Measurements from ENCODE around the gene SKA2. TPM values are rescaled to one million over a fixed set of nuclear protein-coding genes. Genes with fewer than 3 reads are reported as not detected.

SKA2 gene
- total RNA-seq, 2 donors from 2014 or later = 29.5 to 53.8 TPM

GRCh38 chr17:59108400-59109102 is 46.4 kb downstream of the SKA2 start:
- no peak for TF ChIP-seq CTCF (IDR thresholded peaks at IDR 0.05)
- Histone ChIP-seq H3K27me3 (no peaks in the 10 kb centered on the region), H3K9ac (ENCODE audit: low read depth in 2 of 2, low read length in 2 of 2) (no peak overlapping the region), H3K36me3 (no peaks in the 10 kb centered on the region), H3K27ac (no peak overlapping the region), H3K9me3 (no peaks in the 10 kb centered on the region), H3K4me3 (no peak overlapping the region), H3K4me1 (no peaks in the 10 kb centered on the region)
- no peak for DNase-seq
- intact Hi-C loops (cut with DNase I) = loop anchor here (5.0 kb wide), 1 partner anchor 44 kb away; no protein-coding TSS in a partner anchor

GRCh38 chr17:59107306-59107670 is 47.7 kb downstream of the SKA2 start:
- Histone ChIP-seq H3K9me3 (no peaks in the 10 kb centered on the region), H3K4me3 (peak overlapping the region; percentile 83), H3K27ac (peak overlapping the region; percentile 84), H3K9ac (ENCODE audit: low read depth in 2 of 2, low read length in 2 of 2) (peak overlapping the region; percentile 20 to 86), H3K27me3 (no peaks in the 10 kb centered on the region), H3K36me3 (no peaks in the 10 kb centered on the region), H3K4me1 (no peaks in the 10 kb centered on the region)
- no peak for TF ChIP-seq CTCF (IDR thresholded peaks at IDR 0.05)
- DNase-seq = no peak
- intact Hi-C loops (cut with DNase I) = loop anchor here (5.0 kb wide), 1 partner anchor 45 kb away; no protein-coding TSS in a partner anchor

GRCh38 chr17:59106463-59107305 is 48.3 kb downstream of the SKA2 start, which contains the start of gene TRIM37:
Gene TRIM37, minus strand, starts transcription at chr17:59106880. Its CDS starts 419 bp downstream, at chr17:59106461.
- H3K4me3 ChIP-seq = peak within 1 kb of the TSS; percentile 83
- no peaks in the 10 kb centered on the region for H3K4me1 ChIP-seq
- peak within 1 kb of the TSS; percentile 84 for H3K27ac ChIP-seq
- intact Hi-C loops (cut with DNase I) = loop anchor here (5.0 kb wide), 1 partner anchor 46 kb away; no protein-coding TSS in a partner anchor
- no peaks in the 10 kb centered on the region for H3K36me3 ChIP-seq
- H3K27me3 ChIP-seq = no peaks in the 10 kb centered on the region
- no peak for TF ChIP-seq CTCF (IDR thresholded peaks at IDR 0.05)
- H3K9ac ChIP-seq (ENCODE audit: low read depth in 2 of 2, low read length in 2 of 2) = peak within 1 kb of the TSS; percentile 89 to 93
- peak; percentile 98 for DNase-seq
- H3K9me3 ChIP-seq = no peaks in the 10 kb centered on the region

- Histone ChIP-seq H3K27ac (peak overlapping the region; percentile 84), H3K9ac (ENCODE audit: low read depth in 2 of 2, low read length in 2 of 2) (peak overlapping the region; percentile 89 to 93), H3K4me3 (peak overlapping the region; percentile 83), H3K9me3 (no peaks in the 10 kb centered on the region), H3K36me3 (no peaks in the 10 kb centered on the region), H3K27me3 (no peaks in the 10 kb centered on the region), H3K4me1 (no peaks in the 10 kb centered on the region)
- intact Hi-C loops (cut with DNase I) = loop anchor here (5.0 kb wide), 1 partner anchor 46 kb away; no protein-coding TSS in a partner anchor
- TF ChIP-seq CTCF (IDR thresholded peaks at IDR 0.05) = no peak
- DNase-seq = peak; percentile 80
Measured at GRCh38 chr17:59105852-59106462, 49.0 kb downstream of the SKA2 start.

- no peaks in the 10 kb centered on the region for H3K36me3 ChIP-seq
- no peak for DNase-seq
- TF ChIP-seq CTCF (IDR thresholded peaks at IDR 0.05) = no peak
- H3K27me3 ChIP-seq = no peaks in the 10 kb centered on the region
- H3K9ac ChIP-seq (ENCODE audit: low read depth in 2 of 2, low read length in 2 of 2) = no peak overlapping the region
- intact Hi-C loops (cut with DNase I) = no loop called here
- H3K9me3 ChIP-seq = no peaks in the 10 kb centered on the region
- no peaks in the 10 kb centered on the region for H3K4me1 ChIP-seq
- no peak overlapping the region for H3K27ac ChIP-seq
- no peak overlapping the region for H3K4me3 ChIP-seq
Measured at GRCh38 chr17:59101178-59101577, 53.8 kb downstream of the SKA2 start.

Measured in colonic mucosa (tissue), 4 donors.